Measurements from ENCODE around the gene SVBP. TPM values are rescaled to one million over a fixed set of nuclear protein-coding genes. Genes with fewer than 3 reads are reported as not detected.

SVBP gene
- total and polyA plus RNA-seq, 5 experiments from 2014 or later = 20.5 to 54.6 (median 36.2) TPM

DNA sequence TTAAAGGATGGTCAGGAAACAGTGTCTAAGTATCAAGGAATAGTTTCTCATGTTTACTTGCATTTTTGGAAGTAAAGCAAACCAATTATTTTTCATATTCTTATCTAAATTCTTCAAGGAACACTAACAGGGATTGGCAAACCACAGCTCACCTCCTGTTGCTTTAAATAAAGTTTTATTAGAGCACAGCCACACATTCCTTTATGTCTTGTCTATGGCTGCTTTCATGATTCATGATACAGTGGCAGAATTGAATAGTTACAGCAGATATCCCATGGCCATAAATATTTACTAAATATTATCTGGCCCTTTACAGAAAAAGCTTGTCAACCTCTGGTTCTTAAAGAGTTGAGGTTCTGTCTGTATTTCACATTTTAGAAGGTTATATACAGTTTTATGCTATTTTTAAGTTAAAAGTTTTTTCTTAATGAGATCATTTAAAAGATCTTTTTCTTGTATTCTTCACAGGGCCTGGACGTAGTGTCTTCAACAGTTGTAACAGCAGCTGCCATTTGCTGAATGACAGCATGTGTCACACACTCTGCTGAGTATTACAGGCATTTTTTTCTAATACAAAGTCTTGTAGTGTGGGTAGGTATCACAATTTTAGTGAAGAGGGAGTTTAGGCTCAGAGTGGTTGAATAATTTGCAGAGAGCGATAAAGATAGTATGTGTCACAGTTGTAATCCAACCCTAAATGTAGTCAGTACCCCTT lies 31.8 kb upstream of the SVBP start:
- H3K27ac Mint-ChIP-seq = no peak overlapping the region

DNA sequence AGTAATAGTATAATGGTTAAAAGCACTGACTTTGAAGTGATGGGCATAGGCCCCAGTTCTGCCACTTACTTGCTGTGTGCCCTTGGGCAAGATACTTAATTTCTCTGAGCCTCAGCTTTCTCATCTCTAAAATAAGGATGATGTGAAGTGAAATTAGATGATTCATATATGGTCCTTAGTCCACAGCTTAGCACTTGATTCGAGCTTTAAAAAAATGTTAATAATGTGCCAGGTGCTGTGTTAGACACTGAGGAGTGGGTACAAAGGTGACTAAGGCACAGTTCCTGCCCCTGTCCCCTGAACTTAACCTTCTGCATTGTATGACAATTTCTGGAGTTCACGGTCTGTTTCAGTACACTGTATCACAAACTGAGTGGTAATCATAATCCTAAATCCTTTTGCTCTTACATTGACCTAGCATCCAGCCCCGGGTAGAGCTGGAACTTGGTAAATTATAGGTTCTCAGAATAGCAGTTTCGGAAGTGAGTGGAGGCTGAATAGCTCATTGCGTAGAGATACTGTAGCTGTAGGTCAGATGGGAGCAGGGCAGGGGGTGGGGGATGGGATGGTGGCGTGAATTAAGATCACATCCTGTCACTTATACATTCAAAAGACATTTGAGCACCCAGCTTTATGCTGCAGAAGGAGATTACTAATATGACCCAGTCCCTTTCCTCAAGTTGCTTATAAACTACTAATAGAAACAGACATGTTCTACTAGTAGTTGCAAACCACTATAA lies 30.7 kb upstream of the SVBP start:
- H3K36me3 Mint-ChIP-seq = peaks cover 17 to 28% (median 27%) of the 10 kb centered on the region in 3 donors
- no peak for DNase-seq
- ATAC-seq = no peak

More for the DNA sequence above, 31.8 kb upstream of the SVBP start:
- POLR2A ChIA-PET = interaction anchor here (0.6 kb wide), 1 partner anchor 25 kb away, joined by 3 read pairs; no protein-coding TSS in a partner anchor
- DNase-seq = no peak
- H3K36me3 Mint-ChIP-seq = peaks cover 17 to 28% (median 25%) of the 10 kb centered on the region in 3 donors
- peaks cover 0 to 15% (median 3%) of the 10 kb centered on the region in 9 donors for H3K9me3 Mint-ChIP-seq
- H3K4me1 Mint-ChIP-seq = peaks cover 29 to 48% (median 32%) of the 10 kb centered on the region in 4 donors
- H3K27me3 Mint-ChIP-seq = no peaks in the 10 kb centered on the region
- ATAC-seq = no peak
- no peak overlapping the region for H3K4me3 Mint-ChIP-seq

DNA sequence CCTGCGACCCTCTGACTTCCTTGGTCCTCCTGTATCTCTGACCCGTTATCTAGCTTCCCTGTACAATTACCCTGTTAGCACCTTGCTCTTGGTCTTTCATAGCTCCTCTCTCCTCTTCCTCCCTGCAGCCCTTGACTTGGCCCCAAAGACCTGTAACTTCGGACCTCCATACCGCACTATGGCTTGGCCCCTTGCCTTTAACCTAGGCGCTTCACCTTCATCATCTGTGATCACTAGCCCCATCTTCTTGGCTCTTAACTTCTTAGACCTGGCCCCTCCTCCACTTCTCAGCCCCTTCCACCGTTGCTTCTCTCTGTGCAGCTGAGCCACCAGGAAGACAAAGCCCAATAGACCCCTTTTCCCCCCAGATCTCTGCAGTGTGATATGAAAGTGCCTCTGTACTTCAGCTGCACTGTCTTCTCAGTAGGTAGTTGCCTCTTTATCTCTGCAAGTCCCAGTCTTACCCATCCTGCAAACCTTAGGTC lies 30.0 kb upstream of the SVBP start:
- peak overlapping the region; percentile 18 to 94 (median 92) for H3K27ac Mint-ChIP-seq
- H3K9me3 Mint-ChIP-seq = peaks cover 0 to 10% (median 3%) of the 10 kb centered on the region in 9 donors

More for the DNA sequence above, 30.7 kb upstream of the SVBP start:
- H3K4me1 Mint-ChIP-seq = peaks cover 29 to 48% (median 34%) of the 10 kb centered on the region in 4 donors
- H3K4me3 Mint-ChIP-seq = peak overlapping the region; percentile 86 to 100 (median 96)
- H3K9me3 Mint-ChIP-seq = peaks cover 0 to 15% (median 3%) of the 10 kb centered on the region in 9 donors
- peak overlapping the region in 8 of 10 donors; percentile 10 to 94 (median 53) for H3K27ac Mint-ChIP-seq
- H3K27me3 Mint-ChIP-seq = no peaks in the 10 kb centered on the region
- POLR2A ChIA-PET = interaction anchor here (0.6 to 2.1 kb wide), 3 partner anchors 63 to 236 kb away, joined by 3 to 9 read pairs (median 5); partner anchors contain the start of genes TMEM269 and YBX1

GRCh38 chr1:42846257-42847110 lies 29.3 kb upstream of the SVBP start, which contains the start of gene ZNF691:
Gene ZNF691, plus strand, starts transcription at chr1:42846613. Its CDS starts 3,046 bp downstream, at chr1:42849659.
- ATAC-seq (peak; percentile 98 to 99), DNase-seq (peak; percentile 70 to 95 (median 86))
- Mint-ChIP-seq H3K27me3 (no peaks in the 10 kb centered on the region), H3K9me3 (peaks cover 0 to 9% (median 3%) of the 10 kb centered on the region in 9 donors), H3K27ac (peak within 1 kb of the TSS; percentile 18 to 94 (median 92)), H3K36me3 (peaks cover 17 to 23% (median 22%) of the 10 kb centered on the region in 3 donors), H3K4me3 (peak within 1 kb of the TSS; percentile 86 to 100 (median 96)), H3K4me1 (peaks cover 29 to 40% (median 33%) of the 10 kb centered on the region in 4 donors)
- POLR2A ChIA-PET = interaction anchor here (0.9 to 2.2 kb wide), 10 partner anchors 8 to 804 kb away, joined by 3 to 23 read pairs (median 4); partner anchors contain the start of genes C1orf50, ERMAP, KDM4A and P3H1

More for the DNA sequence above, 30.0 kb upstream of the SVBP start:
- Mint-ChIP-seq H3K27me3 (no peaks in the 10 kb centered on the region), H3K36me3 (peaks cover 17 to 27% (median 26%) of the 10 kb centered on the region in 3 donors), H3K4me3 (peak overlapping the region; percentile 86 to 100 (median 96)), H3K4me1 (peaks cover 29 to 41% (median 33%) of the 10 kb centered on the region in 4 donors)
- DNase-seq = peak in 3 of 10 donors; percentile 2 to 12 (median 7)
- no peak for ATAC-seq
- POLR2A ChIA-PET = interaction anchor here (1.3 to 2.2 kb wide), 7 partner anchors 9 to 189 kb away, joined by 3 to 23 read pairs (median 6); partner anchors contain the start of genes C1orf50, ERMAP, P3H1 and PPIH

- peak overlapping the region; percentile 86 to 100 (median 96) for H3K4me3 Mint-ChIP-seq
- no peaks in the 10 kb centered on the region for H3K27me3 Mint-ChIP-seq
- peak overlapping the region; percentile 18 to 94 (median 91) for H3K27ac Mint-ChIP-seq
- H3K36me3 Mint-ChIP-seq = peaks cover 11 to 17% (median 16%) of the 10 kb centered on the region in 3 donors
- ATAC-seq (peak in 1 of 2 donors; percentile 16), DNase-seq (peak in 1 of 10 donors; percentile 1)
- H3K4me1 Mint-ChIP-seq = peaks cover 29 to 40% (median 32%) of the 10 kb centered on the region in 4 donors
- H3K9me3 Mint-ChIP-seq = peaks cover 0 to 9% (median 2%) of the 10 kb centered on the region in 9 donors
- POLR2A ChIA-PET = interaction anchor here (0.9 to 2.2 kb wide), 9 partner anchors 8 to 804 kb away, joined by 3 to 23 read pairs (median 5); partner anchors contain the start of genes C1orf50, ERMAP, KDM4A and P3H1
Observed at GRCh38 chr1:42845866-42846256, 28.7 kb upstream of the SVBP start.

- Mint-ChIP-seq H3K27me3 (no peaks in the 10 kb centered on the region), H3K4me3 (no peak overlapping the region), H3K4me1 (peaks cover 28 to 40% (median 32%) of the 10 kb centered on the region in 4 donors), H3K27ac (no peak overlapping the region), H3K36me3 (peaks cover 5 to 10% (median 10%) of the 10 kb centered on the region in 3 donors), H3K9me3 (peaks cover 0 to 5% (median 0%) of the 10 kb centered on the region in 9 donors)
- POLR2A ChIA-PET = interaction anchor here (1.0 to 2.2 kb wide), 3 partner anchors 28 to 78 kb away, joined by 4 to 23 read pairs (median 22); partner anchors contain the start of genes C1orf50, ERMAP, P3H1 and SVBP
- DNase-seq = no peak
- no peak for ATAC-seq
Observed at GRCh38 chr1:42845193-42845592, 28.0 kb upstream of the SVBP start.

- POLR2A ChIA-PET = interaction anchor here (1.0 kb wide), 1 partner anchor 28 kb away, joined by 4 read pairs; the partner anchor contains the start of gene ERMAP
- Mint-ChIP-seq H3K27me3 (no peaks in the 10 kb centered on the region), H3K27ac (no peak overlapping the region), H3K4me3 (no peak overlapping the region), H3K4me1 (peaks cover 24 to 37% (median 28%) of the 10 kb centered on the region in 4 donors), H3K9me3 (peaks cover 0 to under 1% (median 0%) of the 10 kb centered on the region in 9 donors), H3K36me3 (peaks cover under 1 to 6% (median 6%) of the 10 kb centered on the region in 3 donors)
- no peak for DNase-seq
- no peak for ATAC-seq
Observed at GRCh38 chr1:42844592-42845140, 27.5 kb upstream of the SVBP start.

GRCh38 chr1:42841440-42842147 lies 24.4 kb upstream of the SVBP start:
- Mint-ChIP-seq H3K36me3 (peaks cover 0 to 4% (median 0%) of the 10 kb centered on the region in 3 donors), H3K9me3 (no peaks in the 10 kb centered on the region), H3K4me1 (peaks cover 0 to 10% (median 7%) of the 10 kb centered on the region in 4 donors), H3K4me3 (no peak overlapping the region), H3K27ac (no peak overlapping the region), H3K27me3 (no peaks in the 10 kb centered on the region)
- DNase-seq (no peak), ATAC-seq (no peak)
- POLR2A ChIA-PET = no interaction called here

- DNase-seq (no peak), ATAC-seq (no peak)
- Mint-ChIP-seq H3K27ac (no peak overlapping the region), H3K36me3 (peaks cover 0 to 4% (median 0%) of the 10 kb centered on the region in 3 donors), H3K4me1 (peaks cover 0 to 9% (median 4%) of the 10 kb centered on the region in 4 donors), H3K9me3 (no peaks in the 10 kb centered on the region), H3K4me3 (no peak overlapping the region), H3K27me3 (no peaks in the 10 kb centered on the region)
- POLR2A ChIA-PET = no interaction called here
Observed at GRCh38 chr1:42841010-42841409, 23.8 kb upstream of the SVBP start.

- DNase-seq (no peak), ATAC-seq (no peak)
- H3K9me3 Mint-ChIP-seq = no peaks in the 10 kb centered on the region
- POLR2A ChIA-PET = interaction anchor here (1.4 kb wide), 1 partner anchor 8 kb away, joined by 6 read pairs; the partner anchor contains the start of gene ZNF691
- peaks cover 0 to 4% (median 0%) of the 10 kb centered on the region in 3 donors for H3K36me3 Mint-ChIP-seq
- no peaks in the 10 kb centered on the region for H3K27me3 Mint-ChIP-seq
- no peak overlapping the region for H3K27ac Mint-ChIP-seq
- H3K4me3 Mint-ChIP-seq = no peak overlapping the region
- H3K4me1 Mint-ChIP-seq = peaks cover 0 to 5% (median 1%) of the 10 kb centered on the region in 4 donors
Observed at GRCh38 chr1:42838482-42839190, 21.4 kb upstream of the SVBP start.

Data from naive thymus-derived CD8-positive, alpha-beta T cell (primary cell).